Parathyroid adenoma (tissue), 2 donors: ENCODE results near the gene SETD1B.
A peak's percentile ranks its signal among the peaks of the same experiment; 100 is the strongest.

Experiments used
- H2AFZ ChIP-seq: fragments of 300-600 bp; sonication (generic); one replicate; pipeline ENCODE4 v1.7.0; 2017; ENCODE audit warnings: antibody characterized with exemption, mild to moderate bottlenecking
- H3K27ac ChIP-seq: fragments of 300-600 bp; sonication (generic); one replicate; pipeline ENCODE4 v1.7.0; 2017
- H3K27me3 ChIP-seq: fragments of 300-600 bp; sonication (generic); one replicate; pipeline ENCODE4 v1.7.0; 2017; ENCODE audit warnings: low read length; ENCODE audit not compliant: control insufficient read depth, insufficient read depth
- H3K36me3 ChIP-seq: fragments of 300-600 bp; sonication (generic); one replicate; pipeline ENCODE4 v1.7.0; 2017; ENCODE audit warnings: low read length; ENCODE audit not compliant: control insufficient read depth, insufficient read depth
- H3K4me1 ChIP-seq: fragments of 300-600 bp; sonication (generic); one replicate; pipeline ENCODE4 v1.7.0; 2017; ENCODE audit warnings: control low read depth
- H3K4me2 ChIP-seq: fragments of 300-600 bp; sonication (generic); one replicate; pipeline ENCODE4 v1.7.0; 2017; ENCODE audit warnings: low read length
- H3K4me3 ChIP-seq: fragments of 300-600 bp; sonication (generic); one replicate; pipeline ENCODE4 v1.7.0; 2017; ENCODE audit warnings: low read depth, low read length
- H3K79me2 ChIP-seq: fragments of 300-600 bp; sonication (generic); one replicate; pipeline ENCODE4 v1.7.0; 2017; ENCODE audit warnings: control low read depth
- H3K9ac ChIP-seq: fragments of 300-600 bp; sonication (generic); one replicate; pipeline ENCODE4 v1.7.0; 2017; ENCODE audit warnings: mild to moderate bottlenecking
- H3K9me3 ChIP-seq: fragments of 300-600 bp; sonication (generic); one replicate; pipeline ENCODE4 v1.7.0; 2017; ENCODE audit warnings: low read length; ENCODE audit not compliant: control insufficient read depth
- TF ChIP-seq, protein P1 (sequence below): fragments of 300-600 bp; sonication (generic); IDR thresholded peaks from one replicate; pipeline ENCODE4 v1.7.0; 2017; ENCODE audit warnings: antibody characterized with exemption, mild to moderate bottlenecking
- donor health status: primary hyperparathyroidism.

Gene SETD1B

GRCh38 chr12:121811434-121812319, 7.9 kb downstream of the SETD1B start:
- Histone ChIP-seq H3K36me3 (no peaks in the 10 kb centered on the region), H3K9ac (no peak overlapping the region), H3K79me2 (peaks cover 50% of the 10 kb centered on the region), H3K4me1 (peaks cover 14% of the 10 kb centered on the region), H3K4me2 (peak overlapping the region; percentile 90), H3K4me3 (peak overlapping the region; percentile 79), H2AFZ (no peak overlapping the region), H3K9me3 (no peaks in the 10 kb centered on the region), H3K27me3 (no peaks in the 10 kb centered on the region), H3K27ac (peak overlapping the region; percentile 55)
- TF ChIP-seq, protein P1, sequence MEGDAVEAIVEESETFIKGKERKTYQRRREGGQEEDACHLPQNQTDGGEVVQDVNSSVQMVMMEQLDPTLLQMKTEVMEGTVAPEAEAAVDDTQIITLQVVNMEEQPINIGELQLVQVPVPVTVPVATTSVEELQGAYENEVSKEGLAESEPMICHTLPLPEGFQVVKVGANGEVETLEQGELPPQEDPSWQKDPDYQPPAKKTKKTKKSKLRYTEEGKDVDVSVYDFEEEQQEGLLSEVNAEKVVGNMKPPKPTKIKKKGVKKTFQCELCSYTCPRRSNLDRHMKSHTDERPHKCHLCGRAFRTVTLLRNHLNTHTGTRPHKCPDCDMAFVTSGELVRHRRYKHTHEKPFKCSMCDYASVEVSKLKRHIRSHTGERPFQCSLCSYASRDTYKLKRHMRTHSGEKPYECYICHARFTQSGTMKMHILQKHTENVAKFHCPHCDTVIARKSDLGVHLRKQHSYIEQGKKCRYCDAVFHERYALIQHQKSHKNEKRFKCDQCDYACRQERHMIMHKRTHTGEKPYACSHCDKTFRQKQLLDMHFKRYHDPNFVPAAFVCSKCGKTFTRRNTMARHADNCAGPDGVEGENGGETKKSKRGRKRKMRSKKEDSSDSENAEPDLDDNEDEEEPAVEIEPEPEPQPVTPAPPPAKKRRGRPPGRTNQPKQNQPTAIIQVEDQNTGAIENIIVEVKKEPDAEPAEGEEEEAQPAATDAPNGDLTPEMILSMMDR: peak; percentile 100

DNA sequence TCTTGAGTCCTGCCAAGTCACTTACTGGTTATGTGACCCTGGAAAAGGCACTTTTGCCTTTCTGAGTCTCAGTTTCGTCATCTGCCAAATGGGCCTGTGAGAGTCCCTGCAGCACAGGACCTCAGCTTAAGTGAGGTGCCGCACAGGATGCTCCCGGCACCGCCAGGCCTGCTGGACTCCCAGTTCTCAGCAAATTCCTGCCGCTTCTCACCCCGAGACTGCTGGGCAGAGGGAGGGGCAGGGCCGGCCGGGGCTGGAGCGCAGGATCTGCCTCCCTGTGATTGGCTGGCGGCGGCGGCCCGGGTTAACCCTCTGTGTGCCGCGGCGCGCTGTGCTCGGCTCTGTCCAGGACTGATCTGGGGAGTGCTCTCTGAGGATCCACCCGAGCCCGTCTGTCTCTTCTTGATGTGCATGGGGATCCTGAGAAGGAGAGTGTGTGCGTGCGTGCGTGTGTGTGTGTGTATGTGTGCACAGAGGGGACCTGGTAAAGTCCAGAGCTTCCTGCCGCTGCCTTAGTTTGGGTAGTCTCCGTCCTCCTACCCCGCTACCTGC, 8.6 kb downstream of the SETD1B start:
- Histone ChIP-seq H3K4me1 (peaks cover 9% of the 10 kb centered on the region), H3K36me3 (no peaks in the 10 kb centered on the region), H3K4me3 (peak overlapping the region; percentile 79), H3K27ac (peak overlapping the region; percentile 55), H3K9me3 (no peaks in the 10 kb centered on the region), H3K9ac (no peak overlapping the region), H3K27me3 (no peaks in the 10 kb centered on the region), H3K4me2 (peak overlapping the region; percentile 90), H2AFZ (no peak overlapping the region), H3K79me2 (peaks cover 51% of the 10 kb centered on the region)
- TF ChIP-seq, protein P1: no peak

GRCh38 chr12:121812921-121813896, 9.4 kb downstream of the SETD1B start:
- peaks cover 9% of the 10 kb centered on the region for H3K4me1 ChIP-seq
- H3K27ac ChIP-seq: no peak overlapping the region
- peaks cover 55% of the 10 kb centered on the region for H3K79me2 ChIP-seq
- no peaks in the 10 kb centered on the region for H3K9me3 ChIP-seq
- no peak overlapping the region for H3K9ac ChIP-seq
- no peaks in the 10 kb centered on the region for H3K36me3 ChIP-seq
- TF ChIP-seq, protein P1: no peak
- no peaks in the 10 kb centered on the region for H3K27me3 ChIP-seq
- H3K4me3 ChIP-seq: no peak overlapping the region
- peak overlapping the region; percentile 90 for H3K4me2 ChIP-seq
- H2AFZ ChIP-seq: no peak overlapping the region

DNA sequence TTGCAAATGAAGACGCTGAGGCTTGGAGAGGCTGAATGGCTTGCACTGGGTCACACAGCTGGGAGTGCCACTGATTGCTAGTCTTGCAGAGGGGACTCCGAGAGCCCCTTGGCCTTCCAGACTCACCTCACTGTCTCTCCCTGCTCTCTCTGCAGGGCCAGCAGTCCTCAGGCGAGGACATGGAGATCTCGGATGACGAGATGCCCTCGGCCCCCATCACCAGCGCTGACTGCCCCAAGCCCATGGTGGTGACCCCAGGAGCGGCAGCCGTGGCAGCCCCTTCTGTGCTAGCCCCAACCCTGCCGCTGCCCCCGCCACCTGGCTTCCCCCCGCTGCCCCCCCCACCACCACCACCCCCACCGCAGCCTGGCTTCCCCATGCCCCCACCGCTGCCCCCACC, 10.1 kb downstream of the SETD1B start:
- Histone ChIP-seq H3K9ac (no peak overlapping the region), H3K4me3 (no peak overlapping the region), H3K27ac (no peak overlapping the region), H3K9me3 (no peaks in the 10 kb centered on the region), H3K4me2 (no peak overlapping the region), H3K27me3 (no peaks in the 10 kb centered on the region), H2AFZ (no peak overlapping the region), H3K79me2 (peaks cover 53% of the 10 kb centered on the region), H3K36me3 (no peaks in the 10 kb centered on the region), H3K4me1 (peaks cover 9% of the 10 kb centered on the region)
- TF ChIP-seq, protein P1: no peak
